DND-41 (cell line): Measurements from ENCODE around the gene ACOX3.

Source experiments
- ATAC-seq: fragments of 200-7000 bp; cut with Tn5 transposase; 3 replicates; pipeline ENCODE4 v1.9.1; 2021; ENCODE audit warnings: low read depth; ENCODE audit not compliant: insufficient read depth
- DNase-seq: peaks from one replicate; pipeline ENCODE4 v3.0.0-alpha.2; 2020
- H2AFZ ChIP-seq: 2 replicates; pipeline ENCODE4 v1.6.0; 2012; ENCODE audit warnings: low read depth, low read length
- H3K27ac ChIP-seq: 2 replicates; pipeline ENCODE4 v1.5.1; 2012; ENCODE audit warnings: low read length, inconsistent platforms
- H3K27me3 ChIP-seq: fragments of 200-600 bp; sonication (generic); 2 replicates; pipeline ENCODE4 v1.6.0; 2012; ENCODE audit warnings: low read length, mild to moderate bottlenecking, inconsistent platforms; ENCODE audit not compliant: insufficient read depth, poor library complexity
- H3K36me3 ChIP-seq: 2 replicates; pipeline ENCODE4 v1.5.1; 2012; ENCODE audit warnings: low read length, inconsistent platforms; ENCODE audit not compliant: insufficient read depth
- H3K4me1 ChIP-seq: 2 replicates; pipeline ENCODE4 v1.5.1; 2012; ENCODE audit warnings: mild to moderate bottlenecking, low read length; ENCODE audit not compliant: insufficient read depth
- H3K4me2 ChIP-seq: 2 replicates; pipeline ENCODE4 v1.6.0; 2012; ENCODE audit warnings: mild to moderate bottlenecking, moderate library complexity, low read length, inconsistent platforms; ENCODE audit not compliant: insufficient read depth
- H3K4me3 ChIP-seq, 2 experiments: fragments of 200-600 bp in 1 of 2; shearing (Covaris generic) in 1 of 2; 2 replicates each; pipeline ENCODE4 v1.5.1; 2012 to 2016; ENCODE audit warnings: inconsistent platforms in 2 of 2, low read length in 2 of 2, mild to moderate bottlenecking in 2 of 2, low read depth in 1 of 2, moderate library complexity in 1 of 2
- H3K79me2 ChIP-seq: 2 replicates; pipeline ENCODE4 v1.6.0; 2012; ENCODE audit warnings: low read length, inconsistent platforms; ENCODE audit not compliant: insufficient read depth
- H3K9ac ChIP-seq: 2 replicates; pipeline ENCODE4 v1.6.0; 2012; ENCODE audit warnings: low read depth, mild to moderate bottlenecking, inconsistent platforms, low read length, moderate library complexity
- H3K9me3 ChIP-seq: 2 replicates; pipeline ENCODE4 v1.5.1; 2012; ENCODE audit warnings: low read length, moderate library complexity, mild to moderate bottlenecking, inconsistent platforms; ENCODE audit not compliant: insufficient read depth, severe bottlenecking
- H4K20me1 ChIP-seq: 2 replicates; pipeline ENCODE4 v1.6.0; 2012; ENCODE audit warnings: low read length; ENCODE audit not compliant: insufficient read depth
- EZH2 ChIP-seq: IDR thresholded peaks from 3 replicates; pipeline ENCODE4 v1.6.1; 2012; ENCODE audit warnings: borderline replicate concordance, low read depth, mild to moderate bottlenecking, moderate library complexity, low read length, inconsistent platforms; ENCODE audit not compliant: severe bottlenecking
- TF ChIP-seq, protein P1 (sequence below): IDR thresholded peaks from 2 replicates; pipeline ENCODE4 v1.5.1; 2012; ENCODE audit warnings: borderline replicate concordance, low read length, moderate library complexity, mild to moderate bottlenecking; ENCODE audit not compliant: poor library complexity, severe bottlenecking; ENCODE audit errors: extremely low read depth

Gene ACOX3

DNA sequence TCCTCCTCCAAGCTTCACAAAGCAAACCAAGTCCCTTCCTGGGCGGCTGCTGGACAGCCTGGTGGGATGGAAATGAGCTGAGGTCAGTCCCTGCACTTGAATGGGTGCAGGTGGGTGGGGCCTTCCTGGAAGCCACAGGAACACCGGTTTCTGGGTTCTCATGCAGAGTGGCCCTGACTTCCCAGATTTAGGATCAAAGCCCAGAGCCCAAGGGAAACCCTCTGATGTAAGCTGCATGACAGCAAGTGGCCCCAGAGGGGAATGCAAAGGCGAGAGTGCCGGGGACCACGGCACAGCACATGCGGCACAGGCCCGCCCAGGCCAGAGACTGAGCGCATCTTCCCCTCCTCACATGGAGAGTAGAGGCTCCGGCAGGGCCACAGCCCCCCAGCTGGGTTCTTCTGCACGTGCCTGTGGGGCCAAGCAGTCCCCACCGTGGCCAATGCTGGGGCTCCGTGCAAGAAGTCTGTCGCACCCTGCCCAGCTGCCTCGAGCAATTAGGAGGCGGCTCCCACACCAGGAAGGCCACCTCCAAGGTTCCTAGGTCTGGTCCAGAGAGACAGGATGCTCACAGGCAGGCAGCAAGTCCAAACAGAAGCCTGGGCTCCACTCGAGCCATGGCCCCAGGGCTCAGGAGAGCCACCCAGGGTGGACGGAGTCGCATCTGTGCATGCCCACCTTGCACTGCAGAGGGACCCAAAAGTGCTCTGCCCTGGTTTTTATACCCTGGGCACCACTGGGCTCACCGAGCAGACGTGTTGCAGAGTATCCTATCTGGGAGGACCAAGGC is 88.0 kb downstream of the ACOX3 start:
- no peak overlapping the region for H3K4me3 ChIP-seq
- H3K4me1 ChIP-seq: peaks cover 15% of the 10 kb centered on the region
- 0 out of 2 replicates have a peak, but pooled peaks cover 2% of the 10 kb centered on the region for H4K20me1 ChIP-seq
- H2AFZ ChIP-seq: no peak overlapping the region
- TF ChIP-seq EZH2: no peak
- TF ChIP-seq, protein P1, sequence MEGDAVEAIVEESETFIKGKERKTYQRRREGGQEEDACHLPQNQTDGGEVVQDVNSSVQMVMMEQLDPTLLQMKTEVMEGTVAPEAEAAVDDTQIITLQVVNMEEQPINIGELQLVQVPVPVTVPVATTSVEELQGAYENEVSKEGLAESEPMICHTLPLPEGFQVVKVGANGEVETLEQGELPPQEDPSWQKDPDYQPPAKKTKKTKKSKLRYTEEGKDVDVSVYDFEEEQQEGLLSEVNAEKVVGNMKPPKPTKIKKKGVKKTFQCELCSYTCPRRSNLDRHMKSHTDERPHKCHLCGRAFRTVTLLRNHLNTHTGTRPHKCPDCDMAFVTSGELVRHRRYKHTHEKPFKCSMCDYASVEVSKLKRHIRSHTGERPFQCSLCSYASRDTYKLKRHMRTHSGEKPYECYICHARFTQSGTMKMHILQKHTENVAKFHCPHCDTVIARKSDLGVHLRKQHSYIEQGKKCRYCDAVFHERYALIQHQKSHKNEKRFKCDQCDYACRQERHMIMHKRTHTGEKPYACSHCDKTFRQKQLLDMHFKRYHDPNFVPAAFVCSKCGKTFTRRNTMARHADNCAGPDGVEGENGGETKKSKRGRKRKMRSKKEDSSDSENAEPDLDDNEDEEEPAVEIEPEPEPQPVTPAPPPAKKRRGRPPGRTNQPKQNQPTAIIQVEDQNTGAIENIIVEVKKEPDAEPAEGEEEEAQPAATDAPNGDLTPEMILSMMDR: no peak
- H3K36me3 ChIP-seq: no peaks in the 10 kb centered on the region
- no peak overlapping the region for H3K9ac ChIP-seq
- DNase-seq (no peak), ATAC-seq (no peak)
- H3K4me2 ChIP-seq: no peak overlapping the region
- H3K79me2 ChIP-seq: no peaks in the 10 kb centered on the region
- no peak overlapping the region for H3K27ac ChIP-seq
- no peaks in the 10 kb centered on the region for H3K27me3 ChIP-seq
- no peaks in the 10 kb centered on the region for H3K9me3 ChIP-seq

DNA sequence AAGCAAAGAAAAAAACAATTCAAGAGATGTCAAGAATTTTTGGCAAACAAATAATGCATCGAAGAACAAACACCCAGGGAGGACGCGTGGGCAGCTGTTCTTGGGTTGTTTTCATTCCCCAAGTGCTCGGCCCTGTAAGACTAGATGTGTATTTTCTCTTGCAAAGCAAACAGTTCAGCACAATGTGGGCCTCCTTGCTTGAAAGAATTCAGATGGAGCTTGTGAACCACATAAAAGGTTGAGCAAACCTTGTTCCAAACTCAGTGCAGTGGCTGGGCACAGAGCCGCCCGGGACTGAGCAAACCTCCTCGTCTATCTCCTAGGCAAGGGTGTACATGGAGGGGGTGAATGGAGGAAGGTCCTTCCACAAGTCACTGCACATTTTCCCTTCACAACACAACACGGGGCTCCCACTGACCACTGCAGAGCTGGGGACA is 88.6 kb downstream of the ACOX3 start:
- Histone ChIP-seq H2AFZ (no peak overlapping the region), H3K9me3 (no peaks in the 10 kb centered on the region), H3K4me1 (peaks cover 15% of the 10 kb centered on the region), H4K20me1 (peaks cover 2% of the 10 kb centered on the region; the same call in 1 of the 2 replicates), H3K79me2 (no peaks in the 10 kb centered on the region), H3K4me3 (no peak overlapping the region), H3K9ac (no peak overlapping the region), H3K36me3 (no peaks in the 10 kb centered on the region), H3K27ac (no peak overlapping the region), H3K27me3 (no peaks in the 10 kb centered on the region), H3K4me2 (no peak overlapping the region)
- DNase-seq (peak; percentile 29), ATAC-seq (peak; percentile 65)
- TF ChIP-seq EZH2: no peak
- TF ChIP-seq, protein P1: no peak

DNA sequence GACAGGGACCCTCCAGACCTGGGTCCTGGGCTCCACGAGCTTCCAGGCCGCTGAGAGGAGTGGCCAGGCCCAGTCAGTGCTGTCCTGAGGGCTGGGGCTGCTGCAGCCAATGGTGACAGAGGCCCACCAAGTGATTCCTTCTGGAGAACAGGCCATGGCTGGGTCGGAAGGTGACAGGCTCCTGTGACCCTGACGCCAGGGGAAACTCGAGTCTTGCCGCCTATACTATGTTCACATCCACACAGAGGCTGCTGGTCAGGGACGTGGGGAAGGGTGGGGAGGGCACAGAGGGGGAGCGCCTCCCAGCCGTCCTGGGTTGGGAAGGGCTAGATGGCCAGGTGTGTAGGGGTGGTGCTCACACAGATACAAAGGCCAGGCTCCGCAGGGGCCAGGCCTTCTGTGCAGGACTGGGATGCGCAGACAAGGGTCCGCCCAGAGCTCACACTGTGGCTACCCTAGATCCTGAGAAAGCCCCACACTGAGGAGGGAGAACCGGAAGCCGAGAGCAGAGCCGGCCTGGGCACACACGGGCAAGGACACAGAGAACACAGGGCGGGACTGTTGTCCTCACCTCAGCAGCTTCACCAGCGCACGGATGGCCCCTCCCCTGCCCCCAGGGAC is 89.6 kb downstream of the ACOX3 start:
- DNase-seq: no peak
- no peak overlapping the region for H3K27ac ChIP-seq
- no peak for ATAC-seq
- no peaks in the 10 kb centered on the region for H3K27me3 ChIP-seq
- H2AFZ ChIP-seq: no peak overlapping the region
- H3K4me2 ChIP-seq: no peak overlapping the region
- H3K36me3 ChIP-seq: no peaks in the 10 kb centered on the region
- H3K79me2 ChIP-seq: no peaks in the 10 kb centered on the region
- peaks cover 15% of the 10 kb centered on the region for H3K4me1 ChIP-seq
- peaks cover 2% of the 10 kb centered on the region; the same call in 1 of the 2 replicates for H4K20me1 ChIP-seq
- H3K9ac ChIP-seq: no peak overlapping the region
- H3K9me3 ChIP-seq: no peaks in the 10 kb centered on the region
- H3K4me3 ChIP-seq: no peak overlapping the region
- TF ChIP-seq, protein P1: no peak
- no peak for TF ChIP-seq EZH2
